WTC11 (cell line): ENCODE data around the gene LPCAT3. TPM values are rescaled to one million over a fixed set of nuclear protein-coding genes. Genes with fewer than 3 reads are reported as not detected.

ENCODE experiments used
- ATAC-seq: fragments of 200-7000 bp; cut with Tn5 transposase; 2 replicates; pipeline ENCODE4 v1.10.0; 2021; ENCODE audit warnings: mild to moderate bottlenecking, moderate library complexity
- CTCF ChIA-PET: fragments of 300-600 bp; sonication (Branson Sonifier 250); formaldehyde crosslinking; loops from one replicate; lab custom pipeline; 2021; ENCODE audit warnings: antibody characterized with exemption; lab: Charles Lee
- POLR2A ChIA-PET: fragments of 350-600 bp; sonication (Branson Sonifier 250); formaldehyde crosslinking; loops from one replicate; lab custom pipeline; 2021; ENCODE audit warnings: antibody characterized with exemption; lab: Charles Lee
- DNase-seq: peaks from one replicate; pipeline ENCODE4 v3.0.0; 2021; ENCODE audit warnings: low spot score
- H3K27ac Mint-ChIP-seq: 2 replicates; pipeline ENCODE4 v1.8.0; 2021; ENCODE audit warnings: mixed read lengths
- H3K27me3 Mint-ChIP-seq: 2 replicates; pipeline ENCODE4 v1.8.0; 2021; ENCODE audit warnings: low read depth, mild to moderate bottlenecking, moderate library complexity, mixed read lengths
- H3K36me3 Mint-ChIP-seq: 2 replicates; pipeline ENCODE4 v1.8.0; 2021; ENCODE audit warnings: mixed read lengths
- H3K4me1 Mint-ChIP-seq: 2 replicates; pipeline ENCODE4 v1.8.0; 2022; ENCODE audit warnings: mixed read lengths
- H3K4me3 Mint-ChIP-seq: 2 replicates; pipeline ENCODE4 v1.8.0; 2021; ENCODE audit warnings: mild to moderate bottlenecking, moderate library complexity, mixed read lengths
- H3K9me3 Mint-ChIP-seq: 2 replicates; pipeline ENCODE4 v1.8.0; 2021; ENCODE audit warnings: mixed read lengths
- ATF1 ChIP-seq: sonication (generic); formaldehyde crosslinking; IDR thresholded peaks from 2 replicates; pipeline ENCODE4 v1.8.1; 2023; ENCODE audit warnings: mild to moderate bottlenecking, moderate library complexity, missing genetic modification reagents
- CREM ChIP-seq: sonication (generic); formaldehyde crosslinking; IDR thresholded peaks from 2 replicates; pipeline ENCODE4 v1.8.1; 2022; ENCODE audit warnings: mild to moderate bottlenecking, missing genetic modification reagents, moderate library complexity
- ESRRA ChIP-seq: sonication (generic); formaldehyde crosslinking; IDR thresholded peaks from 2 replicates; pipeline ENCODE4 v1.8.1; 2022; ENCODE audit warnings: mild to moderate bottlenecking, missing genetic modification reagents, borderline replicate concordance
- FOXP1 ChIP-seq: sonication (generic); formaldehyde crosslinking; IDR thresholded peaks from 2 replicates; pipeline ENCODE4 v1.8.0; 2022; ENCODE audit warnings: missing genetic modification reagents, mild to moderate bottlenecking, moderate library complexity, borderline replicate concordance
- FOXP4 ChIP-seq: sonication (generic); formaldehyde crosslinking; IDR thresholded peaks from 2 replicates; pipeline ENCODE4 v1.8.0; 2022; ENCODE audit warnings: mild to moderate bottlenecking, missing genetic modification reagents
- JAZF1 ChIP-seq: fragments of 250-450 bp; sonication (Bioruptor Pico); IDR thresholded peaks from 2 replicates; pipeline ENCODE4 v1.9.0; 2021; ENCODE audit warnings: moderate library complexity, mild to moderate bottlenecking, inconsistent platforms
- KAT7 ChIP-seq: sonication (generic); formaldehyde crosslinking; IDR thresholded peaks from 2 replicates; pipeline ENCODE4 v1.8.1; 2023; ENCODE audit warnings: missing genetic modification reagents, mild to moderate bottlenecking, borderline replicate concordance
- MXD4 ChIP-seq: fragments of 250-450 bp; sonication (Bioruptor Pico); IDR thresholded peaks from 2 replicates; pipeline ENCODE4 v1.8.0; 2021; ENCODE audit warnings: mild to moderate bottlenecking, moderate library complexity, borderline replicate concordance
- MYBL2 ChIP-seq: sonication (generic); formaldehyde crosslinking; IDR thresholded peaks from 2 replicates; pipeline ENCODE4 v1.8.1; 2023; ENCODE audit warnings: mild to moderate bottlenecking, moderate library complexity, missing genetic modification reagents
- NFE2L1 ChIP-seq: sonication (generic); formaldehyde crosslinking; IDR thresholded peaks from 2 replicates; pipeline ENCODE4 v1.8.1; 2023; ENCODE audit warnings: missing genetic modification reagents
- OVOL2 ChIP-seq: fragments of 250-450 bp; sonication (Bioruptor Pico); IDR thresholded peaks from 2 replicates; pipeline ENCODE4 v1.9.0; 2021; ENCODE audit warnings: mild to moderate bottlenecking, borderline replicate concordance
- RORB ChIP-seq: fragments of 250-450 bp; sonication (Bioruptor Pico); IDR thresholded peaks from 2 replicates; pipeline ENCODE4 v1.9.0; 2021; ENCODE audit warnings: mild to moderate bottlenecking
- SMAD3 ChIP-seq: sonication (generic); formaldehyde crosslinking; IDR thresholded peaks from 2 replicates; pipeline ENCODE4 v1.8.0; 2022; ENCODE audit warnings: missing genetic modification reagents, mild to moderate bottlenecking, borderline replicate concordance
- SMAD4 ChIP-seq: sonication (generic); formaldehyde crosslinking; IDR thresholded peaks from 2 replicates; pipeline ENCODE4 v1.8.0; 2022; ENCODE audit warnings: mild to moderate bottlenecking, missing genetic modification reagents
- TCF7 ChIP-seq: sonication (generic); formaldehyde crosslinking; IDR thresholded peaks from 2 replicates; pipeline ENCODE4 v1.8.0; 2022; ENCODE audit warnings: mild to moderate bottlenecking, low read depth, missing genetic modification reagents, moderate library complexity
- TP53 ChIP-seq: sonication (generic); formaldehyde crosslinking; IDR thresholded peaks from 2 replicates; pipeline ENCODE4 v1.8.1; 2023; ENCODE audit warnings: mild to moderate bottlenecking, missing genetic modification reagents
- USF1 ChIP-seq: sonication (generic); formaldehyde crosslinking; IDR thresholded peaks from 2 replicates; pipeline ENCODE4 v1.8.0; 2022; ENCODE audit warnings: mild to moderate bottlenecking, missing genetic modification reagents
- ZBTB21 ChIP-seq: sonication (generic); formaldehyde crosslinking; IDR thresholded peaks from 2 replicates; pipeline ENCODE4 v1.8.1; 2023; ENCODE audit warnings: mild to moderate bottlenecking, missing genetic modification reagents, borderline replicate concordance
- ZNF121 ChIP-seq: sonication (generic); formaldehyde crosslinking; IDR thresholded peaks from 2 replicates; pipeline ENCODE4 v1.8.0; 2023; ENCODE audit warnings: missing genetic modification reagents
- ZNF263 ChIP-seq: sonication (generic); formaldehyde crosslinking; IDR thresholded peaks from 2 replicates; pipeline ENCODE4 v1.8.1; 2022; ENCODE audit warnings: low read depth, mild to moderate bottlenecking, moderate library complexity, missing genetic modification reagents
- ZNF416 ChIP-seq: fragments of 250-450 bp; sonication (Bioruptor Pico); IDR thresholded peaks from 2 replicates; pipeline ENCODE4 v1.9.0; 2021; ENCODE audit warnings: mild to moderate bottlenecking, inconsistent platforms
- total RNA-seq: library from RNA; stranded (reverse); gene quantifications from 3 replicates; pipeline ENCODE4 v1.2.3, GENCODE V29; 2021
- TF ChIP-seq, protein P1 (sequence below): sonication (generic); formaldehyde crosslinking; conservative IDR thresholded peaks from 2 replicates; pipeline ENCODE4 v1.8.1; 2023; ENCODE audit warnings: mild to moderate bottlenecking, low read depth, missing genetic modification reagents, moderate library complexity
- TF ChIP-seq, protein P2 (sequence below): sonication (generic); formaldehyde crosslinking; IDR thresholded peaks from 2 replicates; pipeline ENCODE4 v1.8.1; 2023; ENCODE audit warnings: mild to moderate bottlenecking, missing genetic modification reagents
- TF ChIP-seq, protein P3 (sequence below): sonication (generic); formaldehyde crosslinking; IDR thresholded peaks from 2 replicates; pipeline ENCODE4 v1.8.0; 2022; ENCODE audit warnings: missing genetic modification reagents

Gene LPCAT3
- total RNA-seq, 1 experiment from 2014 or later: 40.0 TPM

DNA sequence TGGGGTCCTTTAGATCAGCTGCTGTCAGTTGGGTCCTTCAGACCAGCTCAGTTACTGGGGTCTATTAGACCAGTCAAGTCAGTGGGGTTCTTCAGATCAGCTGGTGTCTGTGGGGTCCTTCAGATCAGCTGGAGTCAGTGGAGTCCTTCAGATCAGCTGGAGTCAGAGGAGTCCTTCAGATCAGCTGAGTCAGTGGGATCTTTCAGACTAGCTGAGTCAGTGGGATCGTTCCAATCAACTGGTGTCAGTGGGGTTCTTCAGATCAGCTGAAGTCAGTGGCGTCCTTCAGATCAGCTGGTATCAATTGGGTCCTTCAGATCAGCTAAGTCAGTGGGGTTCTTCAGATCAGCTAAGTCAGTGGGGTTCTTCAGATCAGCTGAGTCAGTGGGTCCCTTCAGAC, 14.7 kb upstream of the LPCAT3 start (continued):
- TF ChIP-seq, protein P1, sequence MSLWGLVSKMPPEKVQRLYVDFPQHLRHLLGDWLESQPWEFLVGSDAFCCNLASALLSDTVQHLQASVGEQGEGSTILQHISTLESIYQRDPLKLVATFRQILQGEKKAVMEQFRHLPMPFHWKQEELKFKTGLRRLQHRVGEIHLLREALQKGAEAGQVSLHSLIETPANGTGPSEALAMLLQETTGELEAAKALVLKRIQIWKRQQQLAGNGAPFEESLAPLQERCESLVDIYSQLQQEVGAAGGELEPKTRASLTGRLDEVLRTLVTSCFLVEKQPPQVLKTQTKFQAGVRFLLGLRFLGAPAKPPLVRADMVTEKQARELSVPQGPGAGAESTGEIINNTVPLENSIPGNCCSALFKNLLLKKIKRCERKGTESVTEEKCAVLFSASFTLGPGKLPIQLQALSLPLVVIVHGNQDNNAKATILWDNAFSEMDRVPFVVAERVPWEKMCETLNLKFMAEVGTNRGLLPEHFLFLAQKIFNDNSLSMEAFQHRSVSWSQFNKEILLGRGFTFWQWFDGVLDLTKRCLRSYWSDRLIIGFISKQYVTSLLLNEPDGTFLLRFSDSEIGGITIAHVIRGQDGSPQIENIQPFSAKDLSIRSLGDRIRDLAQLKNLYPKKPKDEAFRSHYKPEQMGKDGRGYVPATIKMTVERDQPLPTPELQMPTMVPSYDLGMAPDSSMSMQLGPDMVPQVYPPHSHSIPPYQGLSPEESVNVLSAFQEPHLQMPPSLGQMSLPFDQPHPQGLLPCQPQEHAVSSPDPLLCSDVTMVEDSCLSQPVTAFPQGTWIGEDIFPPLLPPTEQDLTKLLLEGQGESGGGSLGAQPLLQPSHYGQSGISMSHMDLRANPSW (CRISPR knock-in tag): no peak
- TF ChIP-seq NFE2L1 (no peak), TP53 (CRISPR knock-in tag) (no peak), SMAD4 (CRISPR knock-in tag) (no peak), RORB (CRISPR knock-in tag) (no peak), FOXP4 (CRISPR knock-in tag) (no peak), MYBL2 (CRISPR knock-in tag) (no peak), ZNF121 (no peak), USF1 (CRISPR knock-in tag) (no peak)
- TF ChIP-seq, protein P2, sequence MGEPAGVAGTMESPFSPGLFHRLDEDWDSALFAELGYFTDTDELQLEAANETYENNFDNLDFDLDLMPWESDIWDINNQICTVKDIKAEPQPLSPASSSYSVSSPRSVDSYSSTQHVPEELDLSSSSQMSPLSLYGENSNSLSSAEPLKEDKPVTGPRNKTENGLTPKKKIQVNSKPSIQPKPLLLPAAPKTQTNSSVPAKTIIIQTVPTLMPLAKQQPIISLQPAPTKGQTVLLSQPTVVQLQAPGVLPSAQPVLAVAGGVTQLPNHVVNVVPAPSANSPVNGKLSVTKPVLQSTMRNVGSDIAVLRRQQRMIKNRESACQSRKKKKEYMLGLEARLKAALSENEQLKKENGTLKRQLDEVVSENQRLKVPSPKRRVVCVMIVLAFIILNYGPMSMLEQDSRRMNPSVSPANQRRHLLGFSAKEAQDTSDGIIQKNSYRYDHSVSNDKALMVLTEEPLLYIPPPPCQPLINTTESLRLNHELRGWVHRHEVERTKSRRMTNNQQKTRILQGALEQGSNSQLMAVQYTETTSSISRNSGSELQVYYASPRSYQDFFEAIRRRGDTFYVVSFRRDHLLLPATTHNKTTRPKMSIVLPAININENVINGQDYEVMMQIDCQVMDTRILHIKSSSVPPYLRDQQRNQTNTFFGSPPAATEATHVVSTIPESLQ (CRISPR knock-in tag): no peak

GRCh38 chr12:7031306-7031705, 13.0 kb upstream of the LPCAT3 start:
- ChIA-PET CTCF (interaction anchor here (1.4 kb wide), 1 partner anchor 82 kb away, joined by 4 read pairs; no protein-coding TSS in a partner anchor), POLR2A (no interaction called here)
- no peaks in the 10 kb centered on the region for H3K36me3 Mint-ChIP-seq
- H3K27ac Mint-ChIP-seq: no peak overlapping the region
- peaks cover 3% of the 10 kb centered on the region; the same call in 1 of the 2 replicates for H3K9me3 Mint-ChIP-seq
- H3K4me1 Mint-ChIP-seq: peaks cover 9% of the 10 kb centered on the region
- no peak for DNase-seq
- no peak overlapping the region for H3K4me3 Mint-ChIP-seq
- H3K27me3 Mint-ChIP-seq: no peaks in the 10 kb centered on the region; the same call in 1 of the 2 replicates
- ATAC-seq: no peak
- TF ChIP-seq SMAD4 (CRISPR knock-in tag) (no peak), ESRRA (CRISPR knock-in tag) (no peak), SMAD3 (CRISPR knock-in tag) (no peak), ZNF416 (CRISPR knock-in tag) (no peak), ATF1 (CRISPR knock-in tag) (no peak), MXD4 (no peak), TCF7 (CRISPR knock-in tag) (no peak), OVOL2 (no peak), KAT7 (CRISPR knock-in tag) (no peak), FOXP1 (no peak), ZNF263 (CRISPR knock-in tag) (no peak), ZBTB21 (CRISPR knock-in tag) (no peak), CREM (CRISPR knock-in tag) (no peak), JAZF1 (CRISPR knock-in tag) (no peak)
- TF ChIP-seq, protein P2 (CRISPR knock-in tag): no peak
- TF ChIP-seq, protein P3, sequence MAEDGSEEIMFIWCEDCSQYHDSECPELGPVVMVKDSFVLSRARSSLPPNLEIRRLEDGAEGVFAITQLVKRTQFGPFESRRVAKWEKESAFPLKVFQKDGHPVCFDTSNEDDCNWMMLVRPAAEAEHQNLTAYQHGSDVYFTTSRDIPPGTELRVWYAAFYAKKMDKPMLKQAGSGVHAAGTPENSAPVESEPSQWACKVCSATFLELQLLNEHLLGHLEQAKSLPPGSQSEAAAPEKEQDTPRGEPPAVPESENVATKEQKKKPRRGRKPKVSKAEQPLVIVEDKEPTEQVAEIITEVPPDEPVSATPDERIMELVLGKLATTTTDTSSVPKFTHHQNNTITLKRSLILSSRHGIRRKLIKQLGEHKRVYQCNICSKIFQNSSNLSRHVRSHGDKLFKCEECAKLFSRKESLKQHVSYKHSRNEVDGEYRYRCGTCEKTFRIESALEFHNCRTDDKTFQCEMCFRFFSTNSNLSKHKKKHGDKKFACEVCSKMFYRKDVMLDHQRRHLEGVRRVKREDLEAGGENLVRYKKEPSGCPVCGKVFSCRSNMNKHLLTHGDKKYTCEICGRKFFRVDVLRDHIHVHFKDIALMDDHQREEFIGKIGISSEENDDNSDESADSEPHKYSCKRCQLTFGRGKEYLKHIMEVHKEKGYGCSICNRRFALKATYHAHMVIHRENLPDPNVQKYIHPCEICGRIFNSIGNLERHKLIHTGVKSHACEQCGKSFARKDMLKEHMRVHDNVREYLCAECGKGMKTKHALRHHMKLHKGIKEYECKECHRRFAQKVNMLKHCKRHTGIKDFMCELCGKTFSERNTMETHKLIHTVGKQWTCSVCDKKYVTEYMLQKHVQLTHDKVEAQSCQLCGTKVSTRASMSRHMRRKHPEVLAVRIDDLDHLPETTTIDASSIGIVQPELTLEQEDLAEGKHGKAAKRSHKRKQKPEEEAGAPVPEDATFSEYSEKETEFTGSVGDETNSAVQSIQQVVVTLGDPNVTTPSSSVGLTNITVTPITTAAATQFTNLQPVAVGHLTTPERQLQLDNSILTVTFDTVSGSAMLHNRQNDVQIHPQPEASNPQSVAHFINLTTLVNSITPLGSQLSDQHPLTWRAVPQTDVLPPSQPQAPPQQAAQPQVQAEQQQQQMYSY (CRISPR knock-in tag): no peak
